8988T (cell line): Measurements from ENCODE around the gene KYNU.

Experiments
- DNase-seq: peaks from one replicate; pipeline ENCODE4 v3.0.0; 2011

KYNU gene

DNA sequence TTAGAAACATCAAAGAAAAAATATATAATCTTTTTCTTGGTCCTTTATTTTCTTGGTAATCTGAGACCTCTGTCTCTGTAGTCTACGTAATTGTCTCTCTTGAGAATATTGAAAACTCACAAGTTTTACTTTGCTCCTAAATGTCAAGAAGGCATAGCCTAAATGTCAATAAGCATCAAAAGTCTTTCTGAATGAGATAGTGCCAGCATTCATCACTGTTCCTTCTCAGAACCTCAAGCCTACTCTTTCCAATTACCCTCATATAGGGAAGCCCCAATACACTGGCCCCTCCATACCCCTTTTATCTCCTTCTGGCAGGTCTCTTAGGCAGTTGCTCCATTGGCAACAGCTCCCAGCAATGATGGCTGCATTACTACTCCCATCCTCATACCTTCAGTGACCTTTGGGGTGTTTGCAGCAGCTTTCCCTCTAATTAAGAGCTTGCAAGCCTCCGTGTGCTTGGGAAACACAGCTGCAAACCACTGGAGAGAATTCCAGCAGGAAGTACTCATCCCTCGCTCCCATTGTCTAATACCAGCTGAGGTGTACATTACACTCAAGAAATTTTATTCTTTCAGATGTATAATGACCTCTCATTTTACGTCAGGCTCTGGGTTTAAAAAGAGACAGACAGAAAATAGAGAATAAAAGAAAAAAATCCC is 95.8 kb downstream of the KYNU start:
- DNase-seq = no peak

DNA sequence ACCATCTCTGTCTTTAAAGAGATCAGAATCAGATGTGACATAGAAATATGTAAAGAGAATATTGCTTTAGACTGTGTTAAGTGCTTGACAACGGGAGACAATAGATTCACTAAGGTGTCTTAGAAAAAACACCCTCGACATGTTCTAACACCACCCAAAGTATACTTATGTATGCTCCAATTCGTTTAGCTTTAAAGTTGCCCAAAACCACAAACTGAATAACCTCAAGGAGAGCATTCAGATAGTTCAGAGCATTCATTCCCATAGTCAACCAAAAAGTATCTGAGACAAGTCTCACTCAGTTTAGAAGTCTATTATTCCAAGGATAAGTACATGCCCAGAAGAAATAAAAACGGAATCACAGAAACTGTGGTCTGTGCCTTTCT is 96.4 kb downstream of the KYNU start:
- DNase-seq = no peak

DNA sequence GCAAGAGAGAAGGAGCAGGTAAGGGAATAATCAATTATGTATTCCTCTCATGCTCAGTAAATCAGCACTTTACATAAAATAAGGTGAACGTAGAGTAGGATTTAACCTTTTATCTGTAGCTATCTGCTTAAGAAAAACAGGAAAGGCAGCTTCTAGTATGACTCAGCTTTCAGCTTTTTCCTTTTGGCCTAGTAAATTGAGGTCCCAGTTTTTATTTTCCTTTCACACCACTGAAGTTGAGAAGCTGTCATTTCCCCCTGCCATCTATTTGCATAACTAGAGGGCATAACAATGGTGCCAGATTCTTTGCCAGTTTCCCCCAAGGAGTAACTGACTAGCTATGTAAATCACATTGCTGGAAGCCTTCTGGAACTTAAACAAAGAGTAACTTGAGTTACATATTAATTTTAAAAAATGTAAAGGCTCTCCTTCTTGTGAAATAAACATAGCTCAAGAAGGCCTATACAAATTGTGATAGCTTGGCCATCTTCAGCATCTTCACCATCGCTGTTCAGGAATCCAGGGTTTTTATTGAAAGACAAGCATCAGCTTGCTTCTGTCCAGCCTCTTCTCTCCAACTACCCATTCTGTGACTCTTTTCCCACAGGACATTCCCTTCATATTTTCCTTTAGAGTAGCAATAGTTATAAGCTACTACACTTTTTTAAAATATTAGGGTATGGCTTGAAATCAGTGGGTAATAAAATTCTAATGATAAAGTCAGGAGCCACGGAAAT is 97.0 kb downstream of the KYNU start:
- DNase-seq = no peak

DNA sequence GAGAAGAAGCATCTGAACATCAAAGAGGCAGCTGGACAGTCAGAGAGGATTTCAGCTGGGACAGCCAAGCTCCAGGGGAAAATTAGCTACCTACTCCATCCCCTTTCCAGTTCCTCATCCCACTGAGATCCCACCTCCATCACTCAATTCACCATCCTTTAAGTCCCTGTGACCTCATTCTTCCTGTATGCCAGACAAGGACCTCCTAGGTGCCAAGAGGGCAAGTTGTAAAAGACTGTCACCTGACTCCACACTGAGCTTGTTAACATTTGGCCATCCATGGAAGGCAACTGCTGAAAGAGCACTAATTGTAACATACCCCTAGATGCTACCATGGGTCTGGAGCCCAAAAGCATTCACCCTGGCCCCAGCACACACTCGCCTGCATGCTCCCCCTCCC is 97.8 kb downstream of the KYNU start:
- DNase-seq = no peak

DNA sequence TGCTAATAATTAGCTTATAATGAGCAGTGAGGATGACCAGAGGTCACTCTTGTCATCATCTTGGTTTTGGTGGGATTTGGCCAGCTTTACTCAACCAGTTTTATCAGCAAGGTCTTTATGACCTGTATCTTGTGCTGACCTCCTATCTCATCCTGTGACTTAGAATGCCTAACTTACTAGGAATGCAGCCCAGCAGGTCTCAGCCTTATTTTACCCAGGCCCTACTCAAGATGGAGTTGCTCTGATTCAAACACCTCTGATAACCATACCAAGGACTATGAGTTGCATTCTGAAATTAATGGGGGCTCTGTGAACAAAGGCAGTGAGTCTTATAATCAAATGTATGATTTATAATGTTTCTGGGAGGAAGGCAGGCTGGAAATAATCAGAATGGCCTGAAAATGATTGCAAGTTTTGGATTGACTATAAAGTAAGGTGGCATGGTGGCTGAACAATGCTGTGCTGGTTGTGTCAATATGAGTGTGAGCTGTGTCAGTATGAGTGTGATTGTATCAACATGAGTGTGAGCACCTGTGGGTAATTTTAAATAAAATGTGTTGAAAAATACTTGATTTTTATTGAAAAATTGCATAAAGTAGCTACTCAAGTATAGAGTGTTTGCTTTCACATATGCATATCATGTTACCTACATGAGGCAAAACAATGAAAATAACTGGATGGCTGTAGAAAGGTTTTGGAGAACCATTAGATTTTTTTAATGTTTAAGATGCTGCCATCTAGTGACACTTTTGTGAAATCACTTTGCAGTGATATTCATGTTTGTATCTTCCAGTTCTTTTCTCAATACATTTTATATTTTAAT is 103.0 kb downstream of the KYNU start:
- no peak for DNase-seq

DNA sequence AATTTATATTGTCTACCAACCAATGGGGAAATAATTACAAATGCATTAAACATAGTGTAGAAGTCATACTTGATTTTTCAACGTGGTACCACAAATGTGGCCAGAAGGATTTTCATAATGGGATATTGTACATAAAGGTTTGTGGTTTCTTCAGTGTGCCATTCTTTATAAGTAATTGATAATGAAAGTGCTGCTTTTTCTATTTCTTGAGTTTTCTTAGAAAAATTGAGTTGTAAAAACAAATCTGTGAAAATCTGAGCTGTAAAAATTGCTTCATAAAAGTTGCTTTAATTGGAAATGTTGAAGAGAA is 103.6 kb downstream of the KYNU start:
- no peak for DNase-seq

DNA sequence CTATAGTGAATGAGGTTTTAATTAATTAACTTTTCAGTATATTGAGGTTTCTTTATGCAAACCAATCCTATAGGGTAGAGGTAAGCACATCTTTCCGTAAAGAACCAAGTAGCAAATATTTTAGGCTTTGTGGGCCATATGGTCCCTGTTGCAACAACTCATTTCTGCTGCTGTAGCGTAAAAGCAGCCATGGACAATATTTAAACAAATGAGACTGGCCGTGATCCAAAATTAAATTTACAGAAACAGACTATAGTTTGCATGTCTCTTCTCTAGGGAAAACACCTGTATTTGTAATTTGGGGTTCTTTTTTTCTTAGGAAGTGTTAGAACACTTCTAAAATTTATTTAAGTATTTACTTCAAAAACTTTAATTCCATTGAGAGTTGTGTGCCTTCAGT is 104.3 kb downstream of the KYNU start:
- DNase-seq = no peak

DNA sequence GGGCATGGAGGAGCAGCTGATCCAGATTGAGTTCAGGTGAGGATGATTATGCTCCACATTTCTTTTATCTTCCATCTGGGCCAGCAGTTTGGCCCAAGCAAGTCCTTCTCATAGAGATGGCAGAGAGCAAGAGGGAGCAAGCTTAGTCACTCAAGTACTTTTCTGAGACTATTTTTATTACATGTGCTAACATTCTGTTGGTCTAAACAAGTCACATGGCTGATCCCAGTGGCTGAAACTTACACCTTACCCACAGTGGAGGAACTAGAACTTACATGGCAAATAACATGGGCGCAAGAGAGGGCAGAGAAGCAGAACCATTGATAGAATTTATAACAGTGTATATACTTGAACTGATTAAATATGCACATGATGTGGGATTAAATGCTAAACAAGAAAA is 105.7 kb downstream of the KYNU start:
- DNase-seq = no peak

DNA sequence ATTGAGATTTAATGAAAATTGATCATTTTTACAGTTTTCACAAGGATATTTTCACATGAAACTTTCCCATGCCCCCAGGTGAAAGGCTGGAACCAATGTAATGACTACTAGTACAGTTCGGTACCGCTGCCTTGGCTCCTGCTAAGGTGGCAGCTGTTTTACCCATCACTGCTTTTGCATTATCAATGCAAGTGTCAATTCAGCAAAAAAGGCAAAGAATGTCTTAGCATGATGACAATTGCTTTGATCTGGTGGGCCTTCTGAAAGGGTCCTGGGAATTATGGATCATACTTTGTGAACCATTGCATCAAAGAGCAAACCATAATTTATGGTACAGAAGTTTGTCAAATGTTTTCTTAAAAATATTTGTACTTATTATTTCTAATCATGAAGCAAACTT is 107.2 kb downstream of the KYNU start:
- no peak for DNase-seq

DNA sequence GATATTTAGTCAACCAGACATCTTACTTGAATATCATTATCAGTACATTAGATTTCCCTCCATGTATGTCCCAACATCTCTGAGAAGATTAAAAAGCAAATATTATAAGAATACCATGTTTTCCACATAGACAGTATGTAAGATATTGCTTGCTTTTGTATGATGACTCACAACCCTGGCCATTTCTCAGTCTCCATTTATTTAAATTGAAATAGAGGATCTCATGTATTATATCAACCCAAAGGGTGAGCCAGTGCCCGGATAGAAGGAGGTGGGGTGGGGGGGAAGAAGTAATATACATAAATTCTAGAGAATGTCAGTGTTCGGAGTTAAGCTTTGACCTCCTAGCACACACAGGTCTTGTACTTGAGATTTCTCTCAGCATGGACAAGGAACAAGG is 109.6 kb downstream of the KYNU start:
- DNase-seq = no peak

DNA sequence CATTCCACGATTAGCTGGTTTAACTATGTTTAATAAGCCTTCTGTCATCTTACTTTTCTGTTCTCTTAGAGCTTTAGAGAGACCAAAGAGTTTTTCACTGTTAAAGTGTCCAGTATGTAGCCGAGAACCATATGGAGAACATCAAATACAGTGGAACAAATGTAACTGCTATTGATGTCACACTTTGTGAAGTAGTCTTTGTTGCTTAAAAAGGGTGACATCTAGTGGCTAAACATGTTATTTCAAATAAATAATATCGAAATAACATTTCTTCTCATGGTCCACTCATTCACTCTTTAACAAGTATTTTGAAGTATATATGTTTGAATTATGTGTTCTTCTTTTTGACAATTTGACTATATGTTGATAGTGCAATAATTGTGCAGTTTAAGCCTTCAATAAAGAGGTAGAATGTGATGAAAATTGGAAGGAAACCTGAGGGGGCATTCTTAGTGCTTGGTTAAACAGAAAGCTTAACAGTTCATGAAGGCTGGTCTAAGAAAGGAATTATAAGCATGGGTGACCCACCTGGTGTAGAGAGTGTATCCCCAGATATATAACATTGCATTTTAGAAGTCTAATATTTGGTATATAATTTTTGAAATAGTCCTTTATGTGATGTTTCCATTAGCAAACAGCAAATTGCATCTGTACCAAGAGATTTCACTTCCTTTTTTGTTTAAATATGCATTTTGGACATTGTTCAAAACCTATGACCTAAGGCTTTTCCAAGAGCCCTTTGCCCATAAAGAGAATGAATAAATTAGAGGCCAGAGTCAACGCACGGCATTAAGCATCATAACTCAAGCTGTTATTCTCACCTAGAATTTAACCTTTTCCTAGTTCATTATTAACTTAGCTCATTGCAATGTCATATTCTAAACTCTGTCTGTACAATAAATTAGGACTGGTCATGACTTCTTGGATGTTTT is 112.1 kb downstream of the KYNU start:
- no peak for DNase-seq

DNA sequence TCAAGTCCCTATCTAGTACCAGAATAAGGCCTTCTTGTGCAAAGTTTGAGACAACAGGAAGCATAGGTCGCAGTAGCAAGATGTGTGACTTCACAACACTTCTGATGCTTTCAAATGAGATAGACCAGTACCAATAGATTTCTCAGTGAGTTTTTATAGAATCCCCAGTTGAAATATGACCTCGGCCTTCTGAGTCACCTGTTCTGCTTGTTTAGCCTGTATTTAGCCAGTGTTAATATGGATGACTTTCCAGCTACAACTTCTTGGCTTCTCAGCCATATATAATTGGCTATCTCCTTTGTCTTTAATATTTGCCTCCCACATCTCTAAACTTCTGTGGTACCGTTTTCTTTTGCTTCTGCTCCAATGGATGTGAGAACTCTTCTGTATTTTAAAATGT is 113.8 kb downstream of the KYNU start:
- DNase-seq = no peak

DNA sequence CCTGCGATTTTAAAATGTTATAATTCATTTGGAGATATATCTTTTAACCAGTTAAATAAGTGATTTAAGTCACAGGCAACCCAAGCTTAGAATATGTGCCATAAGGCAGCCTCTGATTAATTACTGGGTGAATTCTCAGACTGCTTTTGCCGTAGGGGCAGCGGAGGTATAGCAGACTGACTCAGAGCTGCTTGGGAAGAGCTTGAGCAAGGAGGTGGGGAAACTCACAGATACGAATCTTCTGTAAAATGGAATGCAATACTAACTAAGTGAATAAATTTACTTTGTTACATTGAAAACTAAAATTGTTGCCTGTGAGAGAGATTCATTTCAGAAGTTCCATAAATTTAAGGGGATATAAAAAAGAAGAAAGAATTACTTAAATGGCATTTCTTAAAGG is 115.4 kb downstream of the KYNU start:
- DNase-seq = no peak

DNA sequence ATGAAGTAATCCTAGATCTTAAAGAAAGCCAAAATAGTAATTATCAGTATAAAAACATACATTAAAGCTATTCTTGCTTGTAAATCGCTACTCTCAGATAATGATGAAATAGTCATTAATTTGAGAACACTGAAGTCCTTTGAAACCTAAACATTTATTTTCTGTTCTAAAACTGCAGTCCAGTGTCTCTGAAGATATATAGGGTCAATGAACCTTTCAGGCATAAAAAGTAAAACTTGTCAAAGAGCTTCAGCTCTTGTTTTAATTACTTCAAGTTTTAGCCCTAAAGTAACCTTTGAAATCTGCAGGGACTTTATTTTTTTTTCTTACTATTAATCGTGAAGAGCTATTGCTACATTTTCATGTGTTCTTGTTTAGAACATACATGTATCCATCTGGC is 116.3 kb downstream of the KYNU start:
- no peak for DNase-seq

DNA sequence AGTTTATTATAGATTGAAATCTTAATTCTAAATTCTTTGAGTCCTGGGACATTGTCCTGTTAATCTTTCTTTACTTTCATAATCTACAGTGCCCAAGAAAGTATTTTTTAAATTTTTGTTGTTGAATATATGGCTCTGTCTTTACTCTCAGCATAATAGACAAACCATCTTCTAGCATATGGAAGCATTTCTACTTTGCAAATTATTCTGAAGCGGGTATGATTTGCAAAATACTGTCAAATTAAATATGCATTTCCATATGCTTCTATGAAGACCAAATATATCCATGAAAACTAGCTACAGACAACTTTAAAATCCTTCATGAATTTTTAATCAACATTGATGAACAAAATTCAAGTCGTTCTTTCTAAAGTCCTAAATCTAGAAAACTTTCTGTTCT is 117.2 kb downstream of the KYNU start:
- no peak for DNase-seq

DNA sequence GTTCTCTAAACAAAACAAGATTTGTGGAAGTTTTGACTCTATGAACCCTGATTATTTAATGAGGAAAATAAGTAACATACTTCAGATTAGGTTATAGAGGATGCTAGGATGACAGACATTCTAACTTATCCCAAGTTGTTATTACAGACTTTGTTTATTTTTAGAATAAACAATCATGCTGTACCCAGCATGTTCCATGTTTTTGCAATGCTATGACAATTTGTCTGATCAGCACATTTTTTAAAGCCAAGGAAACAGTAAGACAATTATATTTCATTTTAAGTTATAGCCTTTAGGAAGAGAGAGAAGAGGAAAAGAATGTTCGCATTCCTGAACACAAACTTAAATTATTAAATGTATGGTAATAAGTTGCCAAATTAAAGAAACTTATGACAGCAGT is 119.8 kb downstream of the KYNU start:
- DNase-seq = no peak

DNA sequence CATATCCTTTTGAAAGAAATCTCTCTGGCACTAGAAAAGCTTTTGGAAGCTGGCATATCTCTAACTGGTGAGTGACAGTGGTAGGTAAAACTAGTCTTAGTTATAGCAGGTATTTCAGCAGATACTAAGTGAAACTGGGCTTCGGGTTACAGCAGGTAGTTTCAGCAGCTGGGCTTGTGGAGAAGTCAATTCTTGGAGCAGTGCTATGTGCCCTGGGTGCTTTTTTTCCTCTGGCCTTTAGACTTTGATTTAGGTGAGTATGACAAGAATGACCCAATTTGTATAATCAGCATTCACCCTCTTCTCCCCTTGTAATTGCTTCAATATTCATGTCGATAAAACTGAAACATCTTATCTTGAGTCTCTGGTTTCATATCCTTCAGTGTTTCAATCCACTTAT is 123.1 kb downstream of the KYNU start:
- DNase-seq = no peak

DNA sequence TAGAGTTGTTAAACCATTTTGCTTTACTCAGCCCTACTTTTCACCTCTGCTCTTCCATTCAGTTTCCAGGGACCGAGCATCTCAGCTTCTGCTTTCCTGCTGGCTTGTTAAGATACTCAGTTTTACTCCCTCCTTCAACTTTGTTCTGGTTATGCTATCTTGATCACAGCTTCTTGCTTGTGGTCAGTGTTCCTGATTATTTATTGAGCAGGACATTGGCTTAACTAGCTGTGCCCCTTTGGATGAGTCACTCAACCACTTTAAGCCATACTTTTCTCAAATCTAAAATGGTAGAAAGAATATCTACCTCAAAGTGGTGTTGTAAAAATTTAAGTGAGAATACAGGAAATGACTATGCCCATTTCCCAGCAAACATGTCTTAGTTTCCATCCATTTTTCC is 124.0 kb downstream of the KYNU start:
- no peak for DNase-seq

DNA sequence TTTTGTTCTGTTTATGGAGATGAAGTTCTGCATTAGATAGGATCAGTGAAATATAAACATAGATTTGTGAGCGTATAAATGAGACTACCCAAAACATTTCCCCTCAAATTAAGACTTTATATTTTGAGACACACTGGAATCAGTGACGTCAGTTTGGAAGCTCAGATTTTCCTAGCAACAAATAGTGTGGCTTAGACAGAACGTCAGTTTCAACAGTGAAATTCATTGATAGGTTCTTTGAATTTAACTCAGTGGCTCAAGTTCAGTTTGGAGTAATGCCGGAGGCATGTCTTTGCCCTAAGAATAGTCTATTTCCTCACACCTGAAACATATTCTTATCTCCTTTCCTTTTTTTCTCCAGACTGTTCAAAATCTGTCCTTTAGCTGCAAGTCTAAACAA is 138.2 kb downstream of the KYNU start:
- no peak for DNase-seq

DNA sequence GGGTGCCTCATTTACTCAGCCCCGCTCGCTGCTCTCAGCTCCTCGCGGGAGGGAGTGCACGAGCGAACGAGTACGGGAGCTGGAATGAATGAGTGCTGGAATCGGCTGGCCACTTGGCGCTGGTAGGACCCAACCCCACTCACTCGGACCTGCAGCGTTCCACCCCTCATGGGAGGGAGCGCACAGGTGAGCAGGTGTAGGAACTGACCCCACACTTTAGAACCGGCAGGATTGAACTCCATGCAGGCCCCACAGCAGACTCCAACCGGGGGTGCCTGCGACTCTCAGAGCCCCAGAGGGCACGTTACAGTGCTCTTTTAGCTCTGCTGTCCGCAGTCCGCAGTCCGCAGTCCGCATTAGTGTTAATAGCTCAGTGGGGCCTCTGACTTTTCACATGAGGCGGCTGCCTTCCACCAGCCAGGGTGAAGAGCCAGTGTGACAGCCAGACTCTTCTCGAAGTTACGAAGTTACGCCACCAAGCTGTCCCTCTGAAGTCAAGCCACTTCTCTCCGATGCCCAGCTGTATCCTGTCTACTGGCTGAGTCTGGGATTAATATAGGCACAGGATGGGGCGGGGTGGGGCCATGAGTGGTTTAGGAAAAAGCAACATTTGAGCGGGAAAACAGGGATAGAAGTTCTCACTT is 149.1 kb downstream of the KYNU start:
- no peak for DNase-seq

DNA sequence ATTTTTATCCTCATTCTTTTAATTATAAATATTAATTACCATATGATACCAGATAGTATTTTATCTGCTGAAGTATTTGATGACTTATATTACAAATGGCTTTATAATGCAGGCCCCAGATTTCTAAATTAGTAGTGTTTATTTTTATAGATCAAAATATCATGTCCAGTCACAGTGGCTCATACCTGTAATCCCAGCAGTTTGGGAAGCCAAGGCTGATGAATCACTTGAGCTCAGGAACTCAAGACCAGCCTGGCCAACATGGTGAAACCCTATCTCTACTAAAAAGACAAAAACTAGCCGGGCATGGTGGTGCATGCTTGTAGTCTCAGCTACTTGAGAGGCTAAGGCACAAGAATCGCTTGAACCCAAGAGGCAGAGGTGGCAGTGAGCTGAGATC is 151.7 kb downstream of the KYNU start:
- DNase-seq = no peak

DNA sequence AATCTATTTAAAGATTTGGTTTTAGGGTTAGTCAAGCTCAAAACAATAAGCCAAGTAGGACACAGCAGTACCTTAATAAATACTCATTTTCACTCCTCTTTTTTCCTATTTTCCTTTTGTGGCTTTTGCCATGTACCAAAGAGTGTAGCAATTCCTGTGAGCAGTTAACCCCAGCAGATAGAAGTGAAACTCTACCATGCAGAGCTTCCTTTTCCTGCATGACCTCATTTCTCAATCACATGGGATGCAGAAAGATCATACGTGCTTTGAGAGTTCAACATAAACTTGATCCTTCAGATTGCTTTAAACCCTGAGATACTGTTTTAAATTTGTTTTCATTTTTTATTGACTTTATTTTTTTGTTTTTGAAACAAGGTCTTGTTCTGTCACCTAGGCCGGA is 152.7 kb downstream of the KYNU start:
- no peak for DNase-seq
